HG02571 (cell line): ENCODE results near the gene HSPBAP1.
"Not testable (repeated sequence)": the region's sequence is repeated elsewhere in the genome, so short reads cannot be mapped to it uniquely, and the experiment has no call there.

Source experiments
- ATAC-seq: cut with Tn5 transposase; IDR thresholded peaks from one replicate; pipeline ENCODE4 v1.9.1; 2021; ENCODE audit warnings: mild to moderate bottlenecking, moderate library complexity; ENCODE audit not compliant: unreplicated experiment

The HSPBAP1 gene

GRCh38 chr3:122785231-122785630 is 8.4 kb downstream of the HSPBAP1 start:
- ATAC-seq: no peak

GRCh38 chr3:122784436-122784835 is 9.2 kb downstream of the HSPBAP1 start:
- no peak for ATAC-seq

DNA sequence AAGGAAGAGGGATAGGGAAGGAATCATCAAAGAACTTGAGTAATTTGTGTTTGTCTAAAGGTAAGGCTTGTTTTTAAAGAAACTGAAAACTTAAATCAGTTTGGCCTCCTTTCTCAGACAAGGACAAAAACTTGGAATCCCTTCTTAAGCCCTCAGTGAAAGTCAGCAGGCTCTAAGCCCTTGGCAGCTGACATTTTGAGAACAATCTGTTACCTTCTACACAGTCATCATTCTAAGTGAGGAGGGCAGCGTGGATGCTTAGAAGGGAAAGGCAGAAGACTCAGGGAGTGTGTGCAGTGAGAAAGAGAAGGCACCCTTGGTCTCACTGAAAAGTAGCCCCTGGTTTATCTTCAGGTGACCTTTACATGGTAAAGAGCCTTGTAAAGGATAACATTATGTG is 10.8 kb downstream of the HSPBAP1 start:
- no peak for ATAC-seq

DNA sequence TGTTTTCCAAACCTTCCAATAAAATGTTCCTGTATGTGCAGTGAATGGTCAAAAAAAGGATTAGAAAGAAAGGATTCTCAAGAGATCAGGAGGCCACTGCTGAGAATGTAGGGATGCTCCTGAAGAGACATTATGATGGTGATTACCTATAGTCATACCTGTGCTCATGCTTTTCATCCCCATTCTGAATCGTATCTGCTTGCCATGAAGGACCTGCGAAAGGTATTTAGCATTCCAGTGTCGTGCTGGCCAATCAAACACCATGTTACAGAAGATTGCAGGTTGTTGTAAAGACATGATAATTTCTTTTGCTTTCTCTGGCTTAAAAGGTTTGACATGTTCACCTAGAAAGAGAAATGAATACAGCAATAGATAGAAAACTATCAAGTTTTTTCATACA is 16.1 kb downstream of the HSPBAP1 start:
- no peak for ATAC-seq

GRCh38 chr3:122776675-122777468 is 16.8 kb downstream of the HSPBAP1 start:
- no peak for ATAC-seq

GRCh38 chr3:122774564-122774963 is 19.1 kb downstream of the HSPBAP1 start:
- ATAC-seq: no peak

GRCh38 chr3:122773944-122774509 is 19.6 kb downstream of the HSPBAP1 start:
- no peak for ATAC-seq

DNA sequence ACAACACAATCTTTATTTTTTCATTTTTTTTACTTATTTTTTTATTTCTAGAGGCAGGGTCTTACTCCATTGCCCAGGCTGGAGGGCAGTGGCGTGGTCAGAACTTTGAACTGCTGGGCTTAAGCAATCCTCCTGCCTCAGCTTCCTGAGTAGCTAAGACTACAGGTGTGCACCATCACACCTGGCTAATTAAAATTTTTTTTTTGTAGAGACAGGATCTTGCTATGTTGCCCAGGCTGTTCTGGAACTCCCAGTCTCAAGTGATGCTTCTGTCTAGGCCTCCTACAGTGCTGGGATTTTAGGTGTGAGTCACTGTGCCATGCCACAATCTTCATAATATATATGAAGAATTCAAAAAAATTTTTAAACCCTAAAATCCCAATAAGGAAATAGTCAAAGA is 20.8 kb downstream of the HSPBAP1 start:
- ATAC-seq: no peak

- no peak for ATAC-seq
Observed at GRCh38 chr3:122770521-122771202, 23.0 kb downstream of the HSPBAP1 start.

DNA sequence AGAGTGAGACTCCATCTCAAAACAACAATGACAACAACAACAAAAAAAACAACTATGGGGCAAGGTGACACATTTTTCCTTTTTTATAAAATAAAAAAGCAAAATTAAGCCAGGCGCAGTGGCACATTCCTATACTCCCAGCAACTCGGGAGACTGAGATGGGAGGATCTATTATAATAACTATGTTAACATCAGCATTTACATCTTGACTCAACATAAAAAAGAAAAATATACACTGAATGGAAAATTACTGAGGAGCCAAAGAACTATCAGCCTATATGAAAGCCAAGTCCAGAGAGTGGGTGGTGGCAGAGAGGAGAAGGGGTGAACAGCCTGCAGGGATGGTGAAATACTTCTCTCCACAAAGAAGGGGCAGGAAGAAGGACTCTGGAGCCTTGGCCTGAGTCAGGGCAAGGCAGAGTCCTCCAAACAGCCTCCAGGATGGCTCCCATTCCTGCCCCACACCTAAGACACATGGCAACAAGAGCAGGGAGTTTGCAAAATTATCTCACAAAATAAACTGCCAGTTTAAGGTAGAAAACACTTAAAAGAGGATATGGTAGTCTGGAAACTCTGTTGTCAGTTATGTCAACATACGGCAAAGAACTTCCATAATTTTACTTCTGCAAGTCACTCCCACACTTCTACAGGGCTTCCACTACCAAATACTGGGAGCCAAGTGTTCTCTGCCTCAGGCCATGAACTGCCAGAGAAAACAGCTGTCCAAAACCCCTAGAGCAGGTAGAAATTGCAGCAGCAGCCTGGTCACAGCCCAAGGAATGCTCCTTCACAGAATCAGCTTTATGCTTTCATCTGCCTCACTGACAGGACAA is 25.9 kb downstream of the HSPBAP1 start:
- no peak for ATAC-seq

GRCh38 chr3:122766430-122766829 is 27.2 kb downstream of the HSPBAP1 start:
- ATAC-seq: no peak

- ATAC-seq: no peak
Observed at GRCh38 chr3:122760453-122761271, 33.0 kb downstream of the HSPBAP1 start.

DNA sequence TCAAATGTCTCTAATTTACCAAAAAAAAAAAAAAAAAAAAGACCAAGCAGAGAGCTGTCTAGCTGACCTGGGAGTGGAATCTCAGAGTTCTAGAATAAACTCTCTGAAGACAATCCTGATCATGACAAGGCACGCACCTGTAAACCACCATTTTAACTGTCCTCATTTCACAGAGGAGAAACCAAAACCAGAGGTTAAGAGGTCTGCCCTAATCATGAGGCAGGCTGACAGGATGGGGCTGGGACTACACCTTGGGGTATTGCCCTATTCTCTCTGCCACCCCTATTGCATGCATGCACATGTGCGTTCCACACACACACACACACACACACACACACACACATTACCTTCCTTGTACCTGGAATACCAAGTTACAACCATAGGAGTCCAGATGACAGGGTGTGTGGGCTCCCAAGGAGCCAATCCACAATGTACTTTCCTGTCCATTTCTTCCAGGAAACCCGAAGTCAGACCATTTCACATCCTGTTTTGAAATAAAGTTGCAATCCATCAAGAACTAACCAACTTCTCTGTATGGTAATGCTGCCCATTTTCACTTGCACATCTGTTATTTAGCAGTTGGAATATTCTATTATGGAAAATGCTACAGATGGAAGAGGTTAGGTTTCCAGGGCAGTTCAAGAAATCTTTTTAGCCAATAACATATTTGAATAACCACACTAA is 34.6 kb downstream of the HSPBAP1 start:
- no peak for ATAC-seq

- no peak for ATAC-seq
Observed at GRCh38 chr3:122755491-122755890, 38.1 kb downstream of the HSPBAP1 start.

GRCh38 chr3:122754929-122755328 is 38.7 kb downstream of the HSPBAP1 start:
- no peak for ATAC-seq

- no peak for ATAC-seq
Observed at GRCh38 chr3:122748347-122748746, 45.3 kb downstream of the HSPBAP1 start.

DNA sequence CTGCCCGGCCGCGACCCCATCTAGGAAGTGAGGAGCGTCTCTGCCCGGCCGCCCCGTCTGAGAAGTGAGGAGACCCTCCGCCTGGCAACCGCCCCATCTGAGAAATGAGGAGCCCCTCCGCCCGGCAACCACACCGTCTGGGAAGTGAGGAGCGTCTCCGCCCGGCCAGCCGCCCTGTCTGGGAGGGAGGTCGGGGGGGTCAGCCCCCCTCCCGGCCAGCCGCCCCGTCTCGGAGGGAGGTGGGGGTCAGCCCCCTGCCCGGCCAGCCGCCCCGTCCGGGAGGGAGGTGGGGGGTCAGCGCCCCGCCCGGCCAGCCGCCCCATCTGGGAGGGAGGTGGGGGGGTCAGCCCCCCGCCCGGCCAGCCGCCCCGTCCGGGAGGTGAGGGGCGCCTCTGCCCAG is 46.3 kb downstream of the HSPBAP1 start:
- ATAC-seq: not testable (repeated sequence)

DNA sequence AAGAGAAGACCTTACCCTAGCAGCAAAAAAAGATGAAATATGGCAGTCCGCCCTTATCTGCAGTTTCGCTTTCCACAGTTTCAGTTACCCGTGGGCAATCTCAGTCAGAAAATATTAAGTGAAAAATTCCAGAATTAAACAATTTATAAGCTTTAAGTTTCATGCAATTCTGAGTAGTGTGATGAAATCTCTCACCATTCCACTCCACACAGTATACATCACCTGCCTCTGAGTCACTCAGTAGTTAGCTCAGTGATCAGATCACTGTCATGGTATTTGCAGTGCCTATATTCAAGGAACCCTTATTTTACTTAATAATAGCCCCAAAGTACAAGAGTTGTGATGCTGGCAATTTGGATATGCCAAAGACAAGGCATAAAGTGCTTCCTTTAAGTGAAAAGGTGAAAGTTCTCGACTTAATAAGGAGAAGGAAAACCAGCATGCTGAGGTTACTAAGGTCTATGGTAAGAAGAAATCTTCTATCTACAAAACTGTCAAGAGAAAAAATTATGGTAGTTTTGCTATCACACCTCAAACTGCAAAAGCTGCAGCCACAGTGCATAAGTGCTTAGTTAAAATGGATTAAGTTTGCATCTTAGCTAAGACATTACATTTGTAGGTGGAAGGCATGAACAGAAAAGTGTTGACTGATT is 48.1 kb downstream of the HSPBAP1 start:
- ATAC-seq: no peak

DNA sequence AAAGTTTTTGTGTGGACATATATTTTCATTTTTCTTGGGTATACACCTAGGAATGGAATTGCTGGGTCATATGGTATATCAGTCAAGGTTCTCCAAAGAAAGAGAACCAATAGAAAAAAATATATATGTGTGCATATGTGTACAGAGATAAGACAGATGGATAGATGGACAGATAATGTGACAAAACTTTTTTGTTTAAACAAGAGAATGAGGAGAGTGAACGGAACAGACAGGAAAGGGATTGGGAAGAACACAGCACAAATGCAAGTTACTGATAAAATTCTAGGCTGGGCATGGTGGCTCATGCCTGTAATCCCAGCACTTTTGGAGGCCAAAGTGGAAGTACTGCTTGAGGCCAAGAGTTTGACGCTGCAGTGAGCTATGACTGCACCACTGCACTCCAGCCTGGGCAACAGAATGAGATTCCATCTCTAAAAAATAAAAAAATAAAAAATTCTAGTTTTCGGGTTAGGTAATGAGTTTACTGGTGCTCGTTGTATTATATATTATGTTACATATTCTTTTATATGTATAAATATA is 50.0 kb downstream of the HSPBAP1 start:
- ATAC-seq: no peak
